Measurements from ENCODE around the gene CCND2.

Gene CCND2

GRCh38 chr12:4277857-4278256 lies 4.3 kb downstream of the CCND2 start:
- no peak for DNase-seq

- DNase-seq: no peak
Measured at GRCh38 chr12:4278329-4279197, 5.0 kb downstream of the CCND2 start.

- no peak for DNase-seq
Measured at GRCh38 chr12:4279198-4279690, 5.7 kb downstream of the CCND2 start.

DNA sequence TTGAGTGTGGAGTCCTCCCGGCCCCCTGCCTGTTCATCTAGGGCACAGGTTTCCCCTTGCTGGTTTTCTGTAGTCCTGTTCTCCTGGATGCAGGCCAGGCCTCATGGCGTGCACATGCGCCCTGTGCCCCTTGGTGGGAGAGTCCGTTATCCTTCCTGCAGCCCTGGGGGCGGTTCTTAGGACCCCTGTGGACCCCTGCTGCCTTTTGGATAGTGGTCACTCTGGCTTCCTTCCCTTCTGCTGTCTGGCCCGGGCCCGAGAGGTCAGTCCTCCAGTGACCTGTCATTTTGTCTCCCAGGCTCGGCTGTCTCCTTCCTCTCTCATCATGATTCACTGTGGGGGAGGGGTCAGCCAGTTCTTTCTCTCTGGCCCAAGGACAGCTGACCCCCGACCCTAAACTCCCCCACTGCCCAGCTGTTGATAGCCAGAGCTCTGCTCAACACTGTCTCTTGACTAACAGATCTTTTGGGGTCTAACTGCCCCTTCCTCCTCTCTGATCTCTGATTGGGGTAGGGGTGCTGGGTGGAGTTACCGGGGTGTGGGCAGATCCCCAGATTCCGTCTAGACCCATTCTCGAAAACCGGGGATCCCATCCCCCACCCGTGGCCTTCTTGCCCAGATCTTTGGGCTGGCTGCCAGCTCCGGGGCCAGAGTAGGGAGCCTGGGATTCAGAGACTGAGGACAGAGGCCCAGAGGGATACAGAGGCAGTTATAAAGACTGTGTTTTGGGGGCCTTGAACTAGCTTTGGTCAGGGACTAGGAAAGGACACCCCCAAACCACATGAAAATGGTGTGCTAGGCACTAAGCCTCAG lies 7.0 kb downstream of the CCND2 start:
- no peak for DNase-seq

DNA sequence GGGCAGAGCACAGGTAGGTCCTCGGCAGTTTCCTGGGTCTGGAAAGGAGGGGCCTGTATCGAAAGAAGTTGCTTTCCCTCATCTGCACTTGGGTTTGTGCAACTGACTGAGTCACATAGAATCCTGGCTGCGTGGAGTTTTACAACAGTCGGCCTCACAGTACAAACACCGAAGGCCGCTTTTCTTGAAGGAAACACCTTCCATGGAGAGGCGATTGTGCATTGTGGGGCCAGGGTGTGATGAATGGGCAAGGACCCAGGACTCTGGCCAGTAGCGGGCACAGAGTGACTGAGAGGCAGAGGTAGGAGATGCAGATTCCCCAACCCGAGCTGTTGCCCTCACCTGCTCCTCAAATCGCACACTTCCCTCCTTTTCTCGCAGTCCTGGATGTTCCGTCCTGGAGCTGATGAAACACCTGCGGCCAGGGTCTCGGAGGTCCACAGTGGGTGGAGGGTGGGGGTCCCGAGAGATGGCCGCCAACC lies 7.7 kb downstream of the CCND2 start:
- DNase-seq: no peak

DNA sequence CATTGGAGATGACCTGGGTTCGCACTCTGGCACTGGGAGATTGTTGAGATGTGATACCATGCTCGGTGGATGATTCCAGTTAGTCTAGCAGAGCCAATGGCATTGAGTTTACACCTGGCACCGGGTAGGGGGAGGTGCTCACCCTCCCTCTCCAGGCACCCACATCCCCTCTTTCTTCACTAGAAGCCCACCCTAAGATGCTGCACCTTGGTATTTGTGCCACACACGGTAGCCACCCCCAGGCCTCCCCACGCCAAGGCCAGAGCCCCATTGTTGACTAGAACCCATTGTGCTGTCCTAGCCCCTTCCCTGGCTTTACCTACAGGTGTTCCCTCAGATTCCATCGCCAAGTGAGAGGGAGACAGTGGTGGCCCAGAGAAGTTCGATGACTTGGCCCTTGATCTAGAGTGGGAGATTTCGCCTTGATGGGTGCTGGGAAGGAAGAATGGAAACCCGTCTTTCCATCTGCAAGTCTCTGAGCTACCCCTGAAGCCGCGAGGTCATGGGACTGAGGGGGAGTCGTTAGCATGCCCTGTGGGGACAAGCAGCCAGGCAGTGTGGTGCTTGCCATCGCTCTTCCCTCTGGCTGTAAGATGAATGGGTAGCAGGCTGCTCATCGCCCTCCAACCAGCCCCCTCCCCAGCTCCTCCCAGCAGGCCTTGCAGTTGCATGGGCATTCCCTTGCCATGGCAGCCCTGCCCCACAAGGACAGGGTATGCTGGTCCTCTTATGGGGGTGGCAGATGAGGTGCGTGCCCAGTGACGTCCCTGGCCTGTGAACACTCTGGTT lies 8.7 kb downstream of the CCND2 start:
- DNase-seq: no peak

DNA sequence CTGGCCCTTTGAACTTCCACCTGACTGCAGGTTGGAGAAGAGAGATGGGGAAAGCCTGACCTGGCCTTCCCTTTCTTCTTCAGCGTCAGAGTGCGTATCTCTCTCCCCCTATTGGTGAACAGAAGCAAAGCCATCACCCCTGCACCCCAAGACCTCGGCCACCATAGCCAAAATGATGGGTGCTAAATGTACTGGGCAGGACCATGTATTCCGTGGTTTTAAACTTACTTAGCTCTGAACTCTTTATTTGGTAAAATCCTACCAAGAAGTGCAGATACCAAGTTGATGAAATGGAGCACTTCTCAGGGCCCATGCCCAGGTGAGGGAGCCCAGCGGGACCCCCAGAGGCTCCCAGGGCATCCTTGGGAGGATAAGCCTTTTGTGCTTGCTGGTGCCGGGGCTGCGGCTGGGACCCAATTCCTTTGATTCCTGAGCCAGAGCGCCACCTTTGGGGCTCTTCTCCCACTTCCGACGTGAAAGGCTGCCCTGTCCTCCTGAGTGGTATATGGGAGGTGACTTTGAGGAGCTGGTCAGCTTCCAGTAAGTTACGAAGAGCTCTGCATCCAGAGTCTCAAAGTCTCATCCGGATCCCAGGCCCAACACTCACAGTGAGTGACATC lies 9.4 kb downstream of the CCND2 start:
- no peak for DNase-seq

DNA sequence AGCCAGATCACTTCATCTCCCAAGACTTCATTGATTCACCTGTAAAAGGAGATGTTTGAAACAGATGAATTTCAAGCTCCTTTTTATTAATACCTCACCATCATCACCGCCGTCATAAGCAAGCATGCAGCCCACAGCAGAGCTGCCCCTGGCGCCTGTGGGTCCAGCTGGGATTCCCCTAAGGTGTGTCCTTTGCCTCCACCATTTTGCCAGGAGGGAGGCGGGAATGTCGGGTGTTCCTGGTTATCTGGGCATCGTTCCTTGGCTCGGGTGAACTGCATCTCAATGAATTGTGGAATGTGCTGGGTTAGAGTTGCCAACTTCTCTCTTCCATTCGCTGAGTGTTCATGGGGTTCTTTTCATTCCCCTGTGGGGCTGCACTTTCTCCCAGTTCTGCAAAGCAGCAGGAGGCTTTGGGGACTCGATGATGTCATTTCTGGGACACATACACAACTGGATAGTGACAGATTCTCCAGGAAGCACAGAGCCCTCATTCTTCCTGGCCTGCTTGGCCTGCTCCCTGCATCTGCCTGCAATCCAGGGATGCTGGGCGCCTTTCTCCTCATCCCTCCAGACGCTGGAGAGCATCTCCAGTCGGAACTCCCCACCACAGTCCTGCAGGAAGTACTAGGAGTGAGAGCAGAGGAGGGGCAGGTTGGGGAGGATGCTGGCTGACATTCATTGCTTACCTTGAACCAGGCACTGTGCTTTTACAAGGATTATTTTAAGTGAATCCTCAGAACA lies 10.1 kb downstream of the CCND2 start:
- DNase-seq: no peak

DNA sequence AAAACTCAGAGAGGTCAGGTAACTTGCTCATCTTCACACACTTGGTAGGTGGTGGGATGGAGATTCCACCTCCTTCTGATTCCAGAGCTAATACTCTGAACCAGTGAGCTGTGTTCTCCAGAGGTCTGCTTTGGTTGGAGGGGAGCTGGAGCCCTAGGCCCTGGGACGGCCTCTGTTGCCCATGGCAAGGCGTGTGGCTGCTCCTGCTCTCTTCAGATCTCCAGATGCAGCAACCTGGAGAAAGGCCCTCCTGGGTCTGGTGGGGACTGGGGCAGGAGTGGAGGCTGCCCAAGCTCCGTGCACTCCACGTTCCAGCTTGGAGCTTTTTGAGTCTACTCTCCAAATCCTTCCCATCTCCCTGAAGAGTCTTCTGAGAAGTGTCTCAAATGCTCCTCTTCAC lies 10.7 kb downstream of the CCND2 start:
- no peak for DNase-seq

DNA sequence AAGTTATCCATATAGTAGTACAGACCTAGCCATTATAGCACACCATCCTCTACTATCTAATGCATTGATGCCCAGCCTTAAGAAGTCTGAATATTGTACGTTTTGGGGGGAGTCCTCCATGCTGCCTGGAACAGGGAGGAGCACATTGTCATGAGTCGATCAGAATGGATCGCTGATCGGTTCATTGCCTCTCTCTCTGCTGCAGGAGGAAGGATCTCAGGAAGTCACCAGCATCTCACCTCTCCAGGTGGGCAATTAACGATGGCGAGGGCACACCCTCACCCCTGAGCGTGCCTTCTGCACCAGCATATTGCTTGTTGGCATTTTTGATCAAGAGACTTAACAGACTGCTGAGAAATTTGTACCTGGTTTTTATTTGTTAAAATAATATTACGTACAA lies 11.5 kb downstream of the CCND2 start:
- no peak for DNase-seq

- no peak for DNase-seq
Measured at GRCh38 chr12:4286228-4286627, 12.7 kb downstream of the CCND2 start.

GRCh38 chr12:4286771-4287317 lies 13.3 kb downstream of the CCND2 start:
- DNase-seq: no peak

GRCh38 chr12:4287325-4288211 lies 14.0 kb downstream of the CCND2 start:
- peak; percentile 27 for DNase-seq

DNA sequence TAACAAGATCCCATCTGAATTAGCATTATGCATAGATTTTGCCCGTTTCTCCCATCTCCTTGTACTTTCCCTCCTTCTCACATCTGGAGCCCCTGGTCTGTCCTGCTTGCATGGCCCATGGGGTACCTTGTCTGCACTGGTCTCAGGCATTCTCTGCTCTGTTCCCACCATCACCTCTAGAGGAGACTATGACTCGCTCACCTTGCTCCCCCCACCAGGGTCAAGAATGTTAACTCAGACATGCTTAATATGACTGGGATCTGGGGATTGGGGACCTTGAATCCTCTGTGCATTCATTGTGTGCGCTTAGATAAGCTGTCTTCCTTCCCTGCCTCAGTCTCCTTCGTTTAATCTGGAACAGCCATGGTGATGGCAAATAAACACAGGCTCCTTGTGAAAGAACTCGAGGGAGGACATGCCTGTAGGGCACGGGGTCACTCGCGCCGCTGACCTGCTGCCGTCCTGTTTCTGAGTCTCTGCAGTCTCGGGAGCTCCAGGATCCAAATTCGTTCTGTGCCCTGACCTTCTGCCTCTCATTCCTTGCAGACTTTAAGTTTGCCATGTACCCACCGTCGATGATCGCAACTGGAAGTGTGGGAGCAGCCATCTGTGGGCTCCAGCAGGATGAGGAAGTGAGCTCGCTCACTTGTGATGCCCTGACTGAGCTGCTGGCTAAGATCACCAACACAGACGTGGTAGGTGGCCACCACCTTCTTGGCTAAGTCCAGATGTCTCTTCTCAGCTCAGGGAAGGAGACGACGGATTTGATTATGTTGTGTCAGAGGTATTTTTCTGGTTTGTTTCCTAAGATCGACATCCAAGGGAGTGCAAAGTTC lies 15.0 kb downstream of the CCND2 start:
- DNase-seq: no peak

DNA sequence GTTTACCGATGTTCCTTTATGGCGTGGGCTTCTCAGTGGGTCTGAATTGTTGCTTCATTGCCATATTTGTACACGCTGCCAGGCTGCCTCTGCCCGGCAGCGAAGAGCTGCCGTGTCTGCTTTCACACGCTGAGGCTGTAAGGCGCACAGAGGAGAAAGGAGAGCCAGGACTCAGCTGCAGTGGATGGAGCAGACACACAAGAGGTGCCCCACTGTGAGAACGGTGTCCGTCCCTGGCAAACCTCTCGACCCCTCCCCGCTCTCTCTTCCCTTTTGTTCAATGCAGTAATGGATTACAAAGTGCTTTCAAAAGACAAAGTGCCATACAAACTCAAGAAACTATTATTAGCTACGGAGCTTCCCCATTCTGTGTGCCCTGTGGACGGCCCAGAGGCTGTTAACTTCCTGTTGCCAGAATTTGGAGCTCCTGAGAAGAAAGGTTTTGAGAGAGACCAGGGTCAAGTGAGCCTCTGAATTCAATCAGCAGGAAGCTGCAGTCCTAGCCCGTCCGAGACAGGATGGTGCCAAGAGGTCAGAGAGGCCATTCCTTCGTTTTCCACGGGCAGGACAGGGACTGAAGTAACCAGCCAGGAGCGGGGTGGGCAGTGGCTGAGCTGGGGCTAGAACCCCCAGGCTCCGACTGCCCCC lies 15.8 kb downstream of the CCND2 start:
- DNase-seq: no peak

DNA sequence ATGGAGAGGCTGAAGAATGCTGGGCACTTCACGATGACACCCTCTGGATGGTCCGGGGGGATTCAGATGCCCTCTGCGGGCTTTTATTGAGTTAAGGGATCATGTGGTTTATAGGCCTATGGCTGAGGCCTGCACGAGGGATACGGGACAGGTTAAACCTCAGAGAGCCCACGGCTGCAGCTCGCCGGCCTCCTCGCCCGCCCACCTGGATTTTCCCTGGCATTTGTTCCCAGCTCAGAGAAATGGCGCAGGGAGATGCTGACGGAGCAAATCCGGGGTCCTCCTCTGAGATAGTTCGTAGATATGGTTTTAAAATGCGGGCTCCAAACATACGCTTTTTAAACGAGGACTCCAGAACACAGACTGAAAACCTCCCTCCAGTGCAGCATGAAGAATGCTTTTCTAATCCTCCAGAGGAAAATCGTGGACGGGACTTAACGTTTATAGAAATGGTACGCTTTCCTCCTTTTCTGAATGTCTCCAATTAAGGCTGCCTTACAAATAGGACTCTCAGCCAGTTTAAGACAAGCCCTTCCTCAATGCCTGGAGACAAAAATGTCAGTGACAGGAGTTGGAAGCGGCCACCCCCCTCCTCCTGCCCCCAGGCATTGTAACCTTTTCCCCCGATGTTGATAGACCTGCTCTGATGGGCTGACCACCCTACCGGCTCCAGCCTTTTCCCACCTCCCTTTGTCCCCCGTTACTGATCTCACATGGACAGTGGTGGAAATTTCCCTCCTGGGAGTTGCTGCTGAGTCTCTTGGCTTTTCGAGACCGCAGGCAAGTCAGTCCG lies 16.6 kb downstream of the CCND2 start:
- DNase-seq: no peak

DNA sequence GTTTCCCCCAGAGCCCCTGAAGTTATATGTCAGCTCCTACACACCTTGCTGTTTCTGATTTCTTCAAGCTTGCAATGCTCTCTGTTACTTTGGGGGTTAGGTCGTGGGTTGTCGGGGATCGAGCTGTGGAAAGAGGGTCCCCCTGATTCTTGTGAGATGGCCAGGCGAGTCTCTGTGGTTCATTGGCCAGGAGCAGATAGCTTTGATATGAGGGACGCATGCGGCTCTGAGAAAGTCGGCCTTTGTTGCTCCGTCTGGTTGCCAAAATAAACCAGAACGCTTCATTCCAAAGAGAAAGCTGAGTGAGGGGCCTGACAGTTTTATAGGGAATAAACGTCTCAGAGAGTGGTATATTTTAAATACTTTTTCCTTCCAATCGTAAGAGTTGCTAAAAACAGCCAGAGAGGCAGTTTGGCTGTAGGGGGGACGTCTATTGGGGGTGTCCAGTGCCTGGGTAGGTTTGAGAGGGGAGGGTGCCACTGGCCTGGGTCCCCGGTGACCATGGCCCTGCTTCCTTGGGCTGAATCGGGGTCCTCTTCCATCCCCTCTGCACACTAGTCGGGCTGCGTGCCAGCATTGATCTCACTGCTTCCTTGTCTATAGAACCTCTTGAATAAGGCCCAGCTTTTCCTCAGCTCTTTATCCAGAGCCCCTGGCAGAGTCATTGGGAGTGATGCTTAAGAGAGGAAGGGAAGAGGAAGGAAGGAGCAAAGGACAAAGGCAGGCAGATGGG lies 18.9 kb downstream of the CCND2 start:
- no peak for DNase-seq
